ENCODE data around the gene NHLRC1.

NHLRC1 gene

DNA sequence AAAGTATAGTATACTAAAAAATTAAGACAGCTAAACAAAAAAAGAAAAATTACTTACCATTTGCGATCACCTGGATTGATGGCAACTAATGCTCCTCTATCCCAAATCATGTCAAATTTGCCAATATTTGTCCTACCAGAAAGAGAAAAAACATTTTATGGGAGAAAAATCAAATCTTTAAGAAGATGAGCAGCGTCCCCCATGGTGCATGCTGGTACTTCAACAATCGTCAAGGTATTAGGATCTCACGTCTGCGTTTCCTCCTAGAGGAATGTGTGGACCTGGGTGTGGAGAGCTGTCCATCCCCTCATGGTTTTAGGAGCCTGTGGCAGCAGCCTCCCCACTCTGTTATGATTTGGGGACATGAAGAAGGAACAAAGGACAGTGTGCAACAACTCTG lies 16.4 kb upstream of the NHLRC1 start:
- DNase-seq (ENCODE audit: low read depth): no peak

DNA sequence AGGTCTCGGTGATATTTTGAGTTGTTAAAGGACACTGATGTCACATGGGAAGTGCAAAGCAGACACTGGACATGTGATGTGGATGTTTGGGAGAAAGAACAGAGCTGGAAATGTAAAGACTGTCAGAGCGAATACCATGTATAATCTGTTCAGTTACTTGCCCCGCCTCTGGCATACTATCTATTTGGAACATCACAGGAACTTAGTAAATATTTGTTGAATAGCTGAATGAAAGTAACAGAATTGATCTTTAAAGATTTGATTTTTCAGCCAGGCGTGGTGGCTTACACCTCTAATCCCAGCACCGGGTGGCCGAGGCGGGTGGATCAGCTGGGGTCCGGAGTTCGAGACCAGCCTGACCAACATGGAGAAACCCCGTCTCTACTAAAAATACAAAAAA lies 13.8 kb upstream of the NHLRC1 start:
- no peak for DNase-seq (ENCODE audit: low read depth)

DNA sequence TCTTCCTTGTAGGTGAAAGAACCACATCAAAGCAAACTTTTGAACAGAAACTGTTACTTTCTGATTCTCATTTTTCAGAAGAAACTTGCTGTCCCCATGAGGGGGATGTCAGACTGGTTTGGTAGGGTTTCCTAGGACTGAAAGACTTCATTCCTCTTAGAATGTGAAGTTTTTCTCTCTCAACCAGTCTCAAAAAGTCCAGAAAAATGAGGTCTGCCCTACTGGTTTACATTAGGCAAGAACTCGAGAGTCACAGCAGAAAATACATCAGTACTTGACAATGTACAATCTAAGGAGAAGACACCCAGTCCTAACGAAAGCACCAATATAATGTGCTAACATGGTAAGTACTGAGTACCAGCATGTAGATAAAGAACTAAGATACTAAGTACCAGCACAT lies 12.7 kb upstream of the NHLRC1 start:
- DNase-seq (ENCODE audit: low read depth): no peak

DNA sequence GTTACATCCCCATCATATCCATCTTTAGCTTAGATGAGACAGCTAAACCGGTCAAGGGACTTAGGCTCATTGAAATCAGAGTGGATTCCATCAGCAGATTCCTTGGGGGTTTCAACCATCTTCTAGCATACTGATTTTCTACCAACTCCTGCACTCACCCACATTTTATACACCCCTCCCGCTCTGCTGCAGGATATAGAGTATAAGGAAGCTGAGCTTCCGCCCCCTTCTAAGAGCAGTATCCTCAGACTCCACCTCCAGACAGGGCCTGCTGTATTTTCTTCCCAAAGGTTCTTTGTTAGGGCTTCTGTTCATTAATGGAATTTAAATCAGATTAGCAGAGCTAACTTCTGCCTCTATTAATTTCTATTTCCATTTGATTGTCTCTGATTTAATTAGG lies 9.9 kb upstream of the NHLRC1 start:
- no peak for DNase-seq (ENCODE audit: low read depth)

DNA sequence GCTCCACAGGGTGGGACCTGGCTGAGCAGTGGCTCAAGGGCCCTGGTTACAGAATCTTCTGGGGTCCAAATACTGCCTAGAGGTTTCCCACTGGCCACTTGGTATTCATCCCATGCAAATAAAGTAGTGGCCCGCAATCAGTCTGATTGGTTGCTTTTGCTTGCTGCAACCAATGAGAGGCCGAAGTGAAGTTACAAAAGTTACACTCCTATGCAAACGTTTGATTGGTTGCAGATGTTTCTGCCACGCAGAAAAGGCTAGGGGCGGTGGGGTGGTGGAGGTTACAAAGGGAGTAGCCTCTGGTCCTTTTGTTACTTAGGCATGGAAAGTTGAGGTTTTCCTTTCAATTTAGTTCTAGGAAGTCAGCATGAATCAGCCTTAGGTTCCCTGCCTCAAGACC lies 3.6 kb upstream of the NHLRC1 start:
- DNase-seq (ENCODE audit: low read depth): no peak

DNA sequence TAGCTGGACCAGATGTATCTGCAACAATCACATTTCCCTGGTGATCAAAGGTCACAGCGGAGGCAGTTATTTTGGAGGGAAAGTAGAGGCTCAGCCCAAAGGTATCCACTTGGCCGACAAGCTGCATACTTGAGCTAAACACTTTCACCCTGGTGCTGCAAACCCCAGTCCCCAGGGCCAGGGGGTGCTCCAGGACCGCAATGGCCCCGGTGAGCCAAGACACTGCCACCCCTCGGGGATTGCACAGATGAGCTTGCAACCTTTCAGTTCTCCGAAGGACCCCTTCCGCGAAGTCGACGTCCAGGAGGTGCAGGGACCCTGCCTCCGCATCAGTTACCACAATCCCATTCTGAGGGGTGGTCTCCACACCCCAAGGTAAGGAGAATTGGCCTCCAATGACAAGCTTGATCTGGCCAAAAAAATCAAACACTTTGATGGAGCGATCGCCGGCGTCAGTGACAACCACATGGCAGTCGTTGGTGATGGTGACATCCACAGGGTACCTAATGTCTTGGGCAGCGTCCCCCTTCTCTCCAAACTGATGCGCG lies 823 bp downstream of the NHLRC1 start:
- DNase-seq (ENCODE audit: low read depth): no peak

DNA sequence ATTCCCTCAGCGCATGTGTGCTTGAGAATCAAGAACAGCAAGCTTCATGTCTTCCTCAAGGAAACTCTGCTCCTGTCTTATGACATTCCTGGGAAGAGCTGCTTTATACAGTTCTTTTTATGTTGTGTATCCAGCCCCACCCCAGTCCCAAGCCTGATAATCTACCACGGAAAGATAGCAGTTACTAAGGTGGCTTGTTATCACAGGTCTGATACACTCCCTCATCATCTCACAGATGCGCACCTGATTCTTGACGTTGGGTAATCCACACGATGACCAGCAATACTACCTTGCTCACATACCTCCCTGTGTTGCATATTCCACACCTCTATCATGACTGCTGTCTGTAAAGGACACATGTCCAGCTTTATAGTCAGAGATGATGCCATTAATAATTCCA lies 3.2 kb downstream of the NHLRC1 start:
- DNase-seq (ENCODE audit: low read depth): no peak

DNA sequence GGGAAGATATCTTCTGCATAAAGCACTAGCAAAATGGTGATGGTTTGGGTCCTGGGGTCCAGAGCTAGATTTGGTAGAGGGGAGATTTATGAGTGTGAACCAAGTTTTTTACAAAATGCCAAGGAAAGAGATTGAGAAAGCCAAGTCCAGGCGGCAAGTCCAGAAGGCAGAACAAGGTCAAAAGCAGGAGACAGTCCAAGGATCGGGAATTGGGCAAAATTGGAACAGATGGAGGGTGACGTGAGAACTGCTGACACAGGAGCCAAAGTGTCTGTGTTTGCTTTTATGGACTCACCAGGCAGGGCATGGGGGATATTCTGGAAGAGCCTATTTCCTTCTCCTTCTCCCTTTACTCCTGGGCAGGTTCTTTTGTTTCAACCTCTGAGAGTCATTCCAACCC lies 4.1 kb downstream of the NHLRC1 start:
- DNase-seq (ENCODE audit: low read depth): no peak

DNA sequence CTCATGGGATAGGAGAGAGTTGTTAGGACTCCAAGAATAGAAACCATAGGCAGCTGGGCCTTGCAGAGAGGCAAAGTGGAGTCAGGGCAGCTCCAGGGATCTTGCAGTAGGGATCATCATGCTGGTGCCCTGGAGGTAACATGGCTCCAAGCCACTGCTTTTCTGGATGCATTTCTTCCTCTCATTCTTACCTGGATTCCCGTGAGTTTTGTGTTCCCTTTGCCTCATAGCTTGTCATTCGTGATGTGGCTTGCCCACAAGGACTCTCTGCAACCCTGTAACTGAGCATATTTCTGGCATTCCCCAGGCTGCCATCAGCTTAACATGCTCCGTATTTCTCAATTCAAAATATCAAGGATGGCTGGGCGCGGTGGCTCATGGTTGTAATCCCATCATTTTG lies 5.3 kb downstream of the NHLRC1 start:
- no peak for DNase-seq (ENCODE audit: low read depth)

DNA sequence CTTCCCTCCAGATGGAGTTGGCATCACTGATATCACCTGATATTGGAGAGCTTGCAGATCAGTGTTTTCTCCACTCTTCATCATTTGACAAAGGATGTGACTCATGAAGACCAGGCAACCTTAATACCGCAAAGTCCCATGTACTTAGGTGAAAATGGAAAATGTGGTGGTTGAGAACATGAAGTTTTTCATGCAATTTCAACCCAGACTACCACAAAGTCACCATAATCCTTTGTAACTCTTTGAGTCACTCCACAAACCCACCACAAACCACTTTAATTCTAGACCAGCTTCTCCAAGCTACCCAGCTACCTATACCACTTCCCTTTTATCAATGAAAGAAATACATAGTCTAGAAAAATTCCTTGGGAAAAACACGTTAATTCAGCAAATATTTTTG lies 7.1 kb downstream of the NHLRC1 start:
- DNase-seq (ENCODE audit: low read depth): no peak

DNA sequence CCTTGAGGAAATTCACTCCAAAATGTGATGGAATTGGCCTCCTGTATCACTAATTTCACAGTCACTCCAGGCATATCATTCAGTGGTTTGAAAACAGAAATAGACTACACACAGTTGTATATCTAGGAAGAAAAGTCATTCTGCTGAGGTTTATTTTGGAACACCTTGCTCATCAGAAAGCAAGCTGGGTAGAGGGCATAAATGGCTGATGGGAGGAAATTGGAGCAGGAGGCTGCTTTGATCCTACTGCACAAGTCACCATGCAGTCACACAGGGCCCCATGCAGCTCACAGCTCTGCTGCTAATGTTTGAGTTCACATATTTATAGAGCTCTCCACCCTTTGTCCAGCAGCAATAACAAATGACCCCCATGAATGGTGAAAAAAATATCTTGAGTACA lies 12.3 kb downstream of the NHLRC1 start:
- no peak for DNase-seq (ENCODE audit: low read depth)

DNA sequence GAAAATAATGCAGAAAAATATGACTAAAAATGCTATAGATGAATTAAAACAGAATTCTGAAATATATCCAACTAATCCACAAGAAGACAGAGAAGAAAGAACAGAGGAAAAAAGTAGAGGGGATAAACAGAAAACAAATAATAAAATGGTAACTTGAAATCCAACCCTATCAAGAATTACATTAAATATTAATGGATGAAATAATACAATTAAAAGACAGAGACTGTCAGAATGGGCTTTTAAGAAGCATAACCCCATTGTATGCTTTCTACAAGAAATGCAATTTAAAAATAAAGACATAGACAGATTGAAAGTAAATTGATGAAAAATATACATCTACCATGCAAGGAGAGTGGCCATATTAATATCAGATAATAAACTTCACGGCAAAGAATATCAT lies 15.4 kb downstream of the NHLRC1 start:
- DNase-seq (ENCODE audit: low read depth): no peak

DNA sequence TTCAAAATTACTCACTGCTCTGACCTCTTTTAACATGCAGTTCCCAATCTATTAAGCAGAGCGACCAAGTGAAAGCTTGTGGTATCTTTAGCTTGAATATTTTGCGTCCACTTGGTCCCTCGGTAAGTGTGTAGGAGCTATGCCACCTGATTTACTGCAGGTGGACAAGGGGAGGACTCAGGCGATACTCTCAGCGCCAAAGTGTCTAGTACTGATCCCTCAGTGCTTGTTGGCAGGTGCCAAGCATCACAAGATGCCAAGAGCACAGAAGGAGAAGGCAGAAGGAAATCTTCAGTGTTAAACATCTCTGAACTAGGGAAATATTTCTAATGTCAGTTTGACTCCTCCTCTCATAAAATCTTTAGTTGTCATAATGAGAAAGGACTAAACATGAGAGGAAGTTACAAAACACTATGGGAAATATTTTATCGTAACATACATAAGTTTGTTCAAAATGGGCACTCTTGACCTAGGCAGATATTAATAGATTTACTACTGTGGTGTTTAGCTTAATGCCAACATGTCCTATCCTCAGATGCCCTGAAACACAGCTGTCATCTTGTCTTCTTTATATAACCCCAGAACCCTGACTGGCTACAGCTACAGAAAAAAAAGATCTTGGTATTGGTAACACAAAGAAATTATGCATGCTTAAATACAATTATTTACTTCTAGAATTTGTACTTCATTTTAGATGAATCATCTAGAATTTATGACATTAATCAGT lies 19.5 kb downstream of the NHLRC1 start:
- DNase-seq (ENCODE audit: low read depth): no peak

DNA sequence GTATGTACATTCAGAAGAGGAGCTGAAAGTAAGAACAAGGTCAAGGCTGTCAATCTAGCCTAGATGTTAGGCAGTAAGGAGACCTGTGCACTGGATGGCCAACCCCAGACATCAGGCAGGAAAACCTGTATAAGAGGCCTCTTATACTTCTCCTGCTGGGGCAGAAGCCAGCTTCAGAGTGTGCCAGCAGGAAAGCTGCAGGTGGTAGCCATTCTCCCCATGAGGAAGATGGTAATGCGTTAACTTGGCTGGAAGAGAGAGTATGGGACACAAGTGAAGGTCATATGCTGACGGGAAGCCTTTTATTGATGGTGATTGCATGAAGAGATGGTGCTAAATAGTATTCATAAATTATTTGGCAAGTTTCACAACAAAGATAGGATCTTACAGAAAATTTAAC lies 20.6 kb downstream of the NHLRC1 start:
- no peak for DNase-seq (ENCODE audit: low read depth)

DNA sequence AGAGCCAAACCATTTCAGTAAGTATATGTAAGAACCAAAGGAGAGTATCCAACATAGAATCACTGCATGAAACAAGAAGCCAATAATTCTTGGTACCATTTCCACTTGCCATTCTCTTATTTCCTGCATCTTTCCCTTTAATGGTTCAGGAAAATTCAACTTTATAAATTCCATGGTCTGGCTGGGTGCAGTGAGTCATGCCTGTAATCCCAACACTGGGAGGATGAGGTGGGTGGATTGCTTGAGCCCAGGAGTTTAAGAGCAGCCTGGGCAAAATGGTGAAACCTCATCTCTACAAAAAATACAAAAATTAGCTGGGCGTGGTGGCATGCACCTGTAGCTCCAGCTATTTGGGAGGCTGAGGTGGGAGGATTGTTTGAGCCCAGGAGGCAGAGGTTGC lies 21.2 kb downstream of the NHLRC1 start:
- peak; percentile 17 for DNase-seq (ENCODE audit: low read depth)

DNA sequence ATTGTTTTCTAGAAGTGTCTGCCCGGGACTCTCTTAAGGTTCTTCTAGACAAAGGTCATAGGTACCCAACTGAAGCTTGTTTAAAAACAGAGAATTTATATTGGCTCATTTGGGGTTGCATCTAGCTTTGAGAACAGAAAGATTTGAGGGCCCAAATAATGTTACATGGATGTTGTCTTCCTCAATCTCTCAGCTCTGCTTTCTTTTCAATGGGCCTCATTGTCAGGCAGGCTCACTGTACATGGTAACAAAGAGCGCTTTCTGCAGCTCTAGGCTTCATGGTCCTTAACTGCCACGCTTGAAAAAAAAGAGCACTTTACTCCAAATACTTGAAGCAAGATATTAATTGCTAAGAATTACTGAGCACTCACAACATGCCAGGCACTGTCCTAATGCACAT lies 22.2 kb downstream of the NHLRC1 start:
- DNase-seq (ENCODE audit: low read depth): no peak

DNA sequence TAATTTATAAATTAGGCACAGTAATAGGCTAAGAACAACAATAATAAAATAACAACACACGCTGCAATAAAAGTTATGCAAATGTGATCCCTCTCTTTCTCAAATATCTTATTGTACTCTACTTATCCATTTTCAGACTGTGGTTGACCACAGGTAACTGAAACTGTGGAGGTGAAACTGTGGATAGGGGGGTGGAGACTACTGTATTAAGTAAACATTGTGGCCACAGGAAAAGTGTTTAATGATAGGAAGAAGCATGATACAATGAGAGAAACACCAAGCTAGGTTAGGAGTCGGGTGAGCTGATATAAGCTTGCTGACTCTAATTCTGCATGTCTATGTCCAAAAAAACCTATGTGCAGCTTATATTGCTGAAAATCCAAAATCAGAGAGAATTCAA lies 23.0 kb downstream of the NHLRC1 start:
- no peak for DNase-seq (ENCODE audit: low read depth)

DNA sequence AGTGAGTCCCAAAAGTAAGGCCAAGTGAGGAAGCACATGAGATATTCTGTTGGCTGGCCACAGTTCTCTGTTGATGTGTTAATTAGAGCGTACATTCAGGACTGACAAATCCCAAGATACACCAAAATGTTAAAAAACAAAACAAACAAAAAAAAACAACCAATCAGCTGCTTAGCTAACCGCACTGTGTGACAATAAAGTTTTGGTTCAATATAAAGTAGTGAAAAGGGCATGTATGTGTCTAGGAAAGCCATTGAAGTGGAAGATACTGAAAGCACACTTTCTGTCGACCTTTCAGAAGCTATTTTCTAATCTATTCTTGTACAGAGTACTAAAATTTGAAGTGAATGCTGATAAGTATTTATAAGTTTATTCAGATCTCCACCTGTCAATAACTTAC lies 26.1 kb downstream of the NHLRC1 start:
- DNase-seq (ENCODE audit: low read depth): no peak

DNA sequence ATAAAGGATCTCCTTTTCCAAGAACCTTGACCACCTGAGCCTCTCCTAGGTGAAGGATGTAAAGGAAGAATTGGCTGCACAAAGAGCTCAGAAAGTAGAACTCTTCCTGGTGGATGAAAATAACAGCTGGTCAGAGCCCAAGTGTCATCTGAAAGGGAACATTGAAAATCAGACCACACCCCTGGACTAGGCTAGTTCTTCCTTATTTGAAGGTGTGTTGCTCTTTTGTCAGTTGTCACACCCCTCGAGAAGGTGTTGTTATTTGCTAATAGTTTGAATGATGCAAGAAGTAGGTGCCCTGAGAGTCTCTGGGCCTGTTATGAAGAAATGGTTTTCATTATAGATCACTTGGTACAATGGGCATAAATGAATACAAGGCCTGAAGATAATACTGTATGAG lies 31.1 kb downstream of the NHLRC1 start:
- no peak for DNase-seq (ENCODE audit: low read depth)

DNA sequence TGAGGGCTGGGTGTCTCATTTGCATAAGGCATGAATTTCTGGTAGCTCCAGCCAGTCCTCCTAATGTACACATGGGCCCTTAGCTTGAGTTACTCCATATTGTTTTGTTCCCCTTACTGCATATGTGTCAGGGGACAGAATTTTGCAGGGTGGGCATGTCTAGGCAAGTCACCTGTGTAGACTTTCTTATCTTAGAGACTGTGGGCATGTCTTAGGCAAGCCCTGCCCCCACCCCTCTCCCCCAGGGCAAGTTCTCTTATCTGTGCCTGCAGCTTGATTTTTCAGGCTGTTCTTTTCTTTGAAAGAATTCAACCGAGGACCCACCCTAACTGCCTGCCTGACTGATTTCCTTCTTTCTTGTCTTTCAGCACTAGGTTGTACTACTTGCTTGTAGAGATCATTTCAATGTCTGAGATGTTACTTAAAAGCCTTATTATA lies 32.1 kb downstream of the NHLRC1 start:
- no peak for DNase-seq (ENCODE audit: low read depth)

DNA sequence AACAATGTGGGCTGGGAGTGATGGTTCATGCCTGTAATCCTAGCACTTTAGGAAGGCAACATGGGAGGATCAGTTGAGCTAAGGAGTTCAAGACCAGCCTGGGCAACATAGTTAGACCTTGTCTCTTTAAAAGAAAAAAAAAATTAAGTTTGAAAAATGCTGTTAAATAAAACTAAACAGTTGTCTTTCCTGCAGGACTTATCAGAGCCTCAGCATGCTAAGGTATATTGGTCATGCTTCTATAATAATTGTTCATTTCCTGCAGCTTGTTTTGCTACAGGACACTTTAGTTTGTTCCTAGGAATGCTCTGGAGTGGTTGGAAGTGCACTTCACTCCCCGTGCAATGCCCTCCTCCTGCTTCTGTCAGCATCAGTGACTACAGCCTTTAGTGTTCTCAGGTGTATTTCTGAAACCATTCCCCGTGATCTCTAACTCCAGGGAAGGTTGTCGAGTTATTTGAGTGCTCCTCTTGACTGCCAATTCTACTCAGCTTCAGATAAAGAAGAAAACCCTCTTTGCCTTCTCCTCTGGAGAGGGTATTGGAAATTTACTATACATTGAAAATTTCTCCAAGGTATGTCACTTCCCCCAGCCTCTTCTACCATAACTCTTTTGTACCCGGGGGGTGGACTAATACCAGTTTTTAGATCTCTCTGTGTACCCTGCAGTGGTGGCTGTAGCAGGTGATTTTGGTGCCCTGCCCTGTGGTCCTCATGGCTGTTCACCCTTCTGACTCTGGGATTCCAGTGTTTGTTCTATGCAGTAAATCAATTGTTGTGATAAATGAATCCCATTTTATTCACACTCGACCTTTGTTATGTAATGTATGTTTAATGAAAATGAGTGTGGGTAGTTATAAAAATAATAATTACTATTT lies 33.8 kb downstream of the NHLRC1 start:
- DNase-seq (ENCODE audit: low read depth): no peak

DNA sequence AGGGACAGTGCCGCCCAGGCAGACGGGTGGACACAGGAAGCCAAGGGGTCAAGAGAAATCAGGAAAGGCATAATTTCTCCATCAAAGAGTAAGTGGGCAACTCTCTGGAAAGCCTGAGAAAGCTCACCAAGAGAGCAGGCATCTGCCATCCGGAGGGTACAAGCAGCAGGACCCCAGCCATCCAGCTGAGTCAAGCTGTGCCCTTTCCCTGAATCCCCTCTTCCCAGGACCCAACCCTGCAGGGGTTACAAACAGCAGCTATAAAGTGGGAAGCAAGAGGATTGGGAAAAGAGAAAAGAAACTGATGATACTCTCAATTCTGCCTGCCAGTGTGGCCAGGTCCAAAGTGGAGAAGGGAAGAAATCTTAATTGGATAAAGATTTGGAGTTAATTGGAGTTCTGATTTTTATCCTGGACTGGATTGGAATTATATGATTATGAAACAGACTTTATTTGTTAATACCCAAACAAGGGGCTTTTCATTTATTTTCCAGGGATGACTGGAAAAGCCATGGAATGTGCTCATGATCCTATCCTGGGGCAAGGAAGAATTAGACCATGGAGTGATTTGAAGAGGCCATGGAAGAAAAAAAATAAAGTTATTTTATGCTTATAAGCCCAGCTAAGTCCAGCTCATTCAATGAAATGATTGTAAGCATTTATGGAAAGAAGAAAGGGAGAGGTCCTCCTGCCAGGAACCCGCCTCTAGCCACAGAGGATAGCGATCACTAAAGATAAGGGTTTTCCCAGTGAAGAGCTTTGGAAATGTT lies 34.9 kb downstream of the NHLRC1 start:
- DNase-seq (ENCODE audit: low read depth): no peak

Data from non-pigmented ciliary epithelial cell (primary cell).